Neural progenitor cell (in vitro differentiated cells): ENCODE measurements around the gene RGS11.

ENCODE experiments used
- CTCF ChIP-seq: fragments of 200-600 bp; sonication (generic); IDR thresholded peaks from 2 replicates; pipeline ENCODE4 v1.5.1; 2017; ENCODE audit warnings: antibody characterized with exemption, mild to moderate bottlenecking
- EZH2 ChIP-seq: fragments of 200-600 bp; sonication (generic); IDR thresholded peaks from 2 replicates; pipeline ENCODE4 v1.6.1; 2017; ENCODE audit warnings: antibody characterized with exemption, mild to moderate bottlenecking, moderate library complexity

- no peak for TF ChIP-seq CTCF
- peak; percentile 53 for TF ChIP-seq EZH2
Measured at GRCh38 chr16:280552-280951, 4.8 kb upstream of the RGS11 start, which contains the start of gene ARHGDIG.
